HG03565 (cell line): ENCODE results near the gene CMIP.

Source experiments
- ATAC-seq: cut with Tn5 transposase; IDR thresholded peaks from one replicate; pipeline ENCODE4 v1.9.1; 2021; ENCODE audit warnings: mild to moderate bottlenecking, moderate library complexity; ENCODE audit not compliant: unreplicated experiment

Gene CMIP

DNA sequence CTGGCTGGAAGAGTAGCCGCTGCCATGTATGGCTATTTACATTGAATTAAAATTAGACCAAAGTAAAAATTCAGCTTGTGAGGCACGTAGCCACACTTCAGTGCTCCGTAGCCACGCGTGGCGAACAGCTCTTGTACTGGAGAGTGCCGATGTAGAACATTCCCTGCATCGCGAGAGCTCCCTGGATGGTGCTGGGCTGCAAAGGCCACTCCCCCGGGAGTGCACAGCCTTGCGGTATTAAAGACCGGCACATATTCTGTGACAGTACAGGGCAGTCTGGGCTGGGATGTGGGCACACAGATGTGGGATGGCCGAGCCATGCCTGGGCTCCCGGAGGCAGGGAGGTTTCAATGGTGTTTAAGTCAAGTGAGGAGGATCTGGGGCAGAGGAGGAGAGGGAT, 102.2 kb downstream of the CMIP start:
- no peak for ATAC-seq

DNA sequence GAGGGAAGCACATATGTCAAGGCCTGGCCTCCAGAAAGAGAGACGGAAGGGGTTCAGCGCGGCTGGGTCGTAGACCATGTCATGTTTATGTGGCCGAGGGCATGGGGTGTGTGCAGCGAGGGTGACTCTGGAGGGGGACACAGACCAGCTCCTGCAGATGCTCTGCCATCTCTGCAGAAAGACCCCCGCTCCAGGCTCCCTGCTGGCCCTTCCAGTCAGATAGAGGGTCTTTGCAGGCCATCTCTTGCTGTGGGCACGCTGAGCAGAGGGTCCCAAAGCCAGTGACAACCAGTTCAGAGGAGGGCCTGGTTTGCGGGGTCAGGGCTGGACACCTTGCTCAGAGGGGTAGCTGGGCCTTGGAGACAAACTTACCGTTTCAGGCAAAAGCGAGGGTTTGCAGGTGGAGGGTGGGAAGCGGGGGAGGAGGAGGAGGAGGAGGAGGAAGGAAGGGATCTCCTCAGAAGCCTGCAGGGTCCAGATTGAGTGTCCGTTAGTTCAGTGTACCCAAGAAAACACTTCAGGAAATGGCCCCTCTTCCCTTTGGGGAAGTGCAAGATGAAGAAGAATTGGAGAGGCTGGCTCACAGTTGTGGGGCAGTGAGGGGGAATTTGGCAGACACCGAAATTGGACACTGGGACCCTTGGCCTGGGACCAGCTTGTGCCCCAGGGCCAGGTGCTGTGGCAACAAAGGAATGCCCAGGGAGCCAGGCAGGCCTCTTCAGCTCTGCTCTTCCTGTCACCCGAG, 102.8 kb downstream of the CMIP start:
- no peak for ATAC-seq

DNA sequence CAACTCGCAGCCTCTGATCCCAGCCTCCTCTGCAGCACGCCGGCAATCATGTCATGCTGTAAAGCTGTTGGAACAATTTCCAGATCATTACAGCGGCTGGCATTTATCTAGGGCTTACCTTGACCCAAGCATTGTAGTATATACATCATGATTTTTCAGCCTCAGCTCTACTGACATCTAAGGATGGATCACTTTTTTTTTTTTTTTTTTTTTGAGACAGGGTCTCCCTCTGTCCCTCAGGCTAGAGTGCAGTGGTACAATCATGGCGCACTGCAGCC, 103.3 kb downstream of the CMIP start:
- no peak for ATAC-seq

DNA sequence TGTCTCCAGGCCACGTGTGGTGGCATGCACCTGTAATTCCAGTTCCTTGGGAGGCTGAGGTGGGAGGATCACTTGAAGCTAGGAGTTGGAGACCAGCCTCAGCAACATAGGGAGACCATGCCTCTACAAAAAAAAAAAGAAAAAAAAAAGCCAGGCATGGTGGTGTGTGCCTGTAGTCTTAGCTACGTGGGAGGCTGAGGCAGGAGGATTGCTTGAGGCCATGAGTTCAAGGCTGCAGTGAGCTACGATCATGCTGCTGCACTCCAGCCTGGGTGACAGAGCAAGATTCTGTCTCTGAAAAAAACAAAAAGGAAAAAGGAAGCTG, 103.9 kb downstream of the CMIP start:
- no peak for ATAC-seq

DNA sequence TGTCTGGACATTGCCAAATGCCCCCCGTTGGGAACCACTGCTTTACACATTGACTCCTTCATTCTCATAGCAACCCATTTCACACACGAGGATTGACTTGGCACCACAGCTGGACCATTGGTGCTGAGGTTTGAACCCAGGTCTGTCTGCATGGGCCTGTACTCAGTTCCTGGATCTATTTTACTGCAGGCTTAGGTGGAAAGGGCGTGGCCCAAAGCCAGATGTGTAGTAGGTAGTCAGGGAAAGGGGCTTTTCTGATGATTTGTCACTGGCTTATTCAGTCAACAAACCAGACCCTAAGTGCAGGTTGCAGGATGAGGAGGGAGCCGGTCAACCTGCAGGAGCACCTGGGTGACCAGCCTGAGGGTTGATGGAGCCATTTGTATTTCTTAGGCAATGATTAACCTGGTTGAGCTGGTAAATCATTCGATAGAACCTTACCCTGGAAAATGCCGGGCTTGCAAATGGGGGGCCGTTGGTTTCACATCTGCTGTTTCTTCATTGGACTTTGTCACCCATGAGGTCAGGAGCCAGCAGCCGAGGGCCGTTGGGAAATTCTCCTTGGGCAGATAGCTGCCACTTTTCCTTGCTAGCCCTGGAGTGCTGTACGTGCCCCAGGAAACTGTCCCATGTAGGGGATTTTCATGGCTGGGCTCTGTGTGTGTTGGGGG, 104.4 kb downstream of the CMIP start:
- no peak for ATAC-seq

DNA sequence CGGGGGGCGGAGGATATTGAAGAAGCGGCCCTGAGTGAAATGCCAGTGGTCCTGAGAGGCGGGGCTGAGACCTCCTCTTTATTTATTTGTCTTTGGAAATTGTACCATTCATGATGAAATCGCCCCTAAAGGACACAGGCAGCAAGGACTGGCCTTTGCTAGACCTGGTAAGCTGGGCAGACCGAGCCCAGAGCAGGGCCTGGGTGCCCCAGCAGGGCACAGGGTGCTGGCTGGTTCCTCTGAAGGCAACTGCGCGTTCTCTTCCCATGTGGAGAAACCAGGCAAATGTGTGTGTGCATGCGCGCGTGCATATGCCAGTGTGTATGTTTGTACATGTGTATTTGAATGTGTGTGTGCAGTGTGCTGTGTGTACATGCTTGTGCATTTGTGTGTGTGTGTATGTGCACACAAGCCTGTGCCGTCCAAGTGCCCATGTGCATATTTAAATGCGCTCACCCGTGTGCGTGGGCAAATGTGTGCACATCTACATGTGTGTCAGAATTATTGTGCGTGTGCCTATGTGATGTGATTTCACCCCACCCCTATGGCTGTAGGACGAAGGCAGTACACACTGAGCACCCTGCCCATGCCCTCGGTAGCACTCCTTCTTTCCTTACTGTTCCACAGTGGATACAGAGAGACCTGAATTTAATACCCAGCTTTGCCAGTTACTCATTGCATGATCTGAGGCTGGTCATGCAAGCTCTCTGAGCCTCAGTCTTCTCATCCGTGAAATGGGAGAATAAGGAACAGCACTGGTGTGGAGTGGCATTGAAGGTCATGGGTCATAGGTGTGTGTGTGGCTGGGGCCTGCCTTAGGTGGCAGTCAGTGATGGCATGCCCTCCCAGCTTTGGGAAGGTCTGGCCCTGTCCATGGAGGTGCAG, 105.2 kb downstream of the CMIP start:
- no peak for ATAC-seq

DNA sequence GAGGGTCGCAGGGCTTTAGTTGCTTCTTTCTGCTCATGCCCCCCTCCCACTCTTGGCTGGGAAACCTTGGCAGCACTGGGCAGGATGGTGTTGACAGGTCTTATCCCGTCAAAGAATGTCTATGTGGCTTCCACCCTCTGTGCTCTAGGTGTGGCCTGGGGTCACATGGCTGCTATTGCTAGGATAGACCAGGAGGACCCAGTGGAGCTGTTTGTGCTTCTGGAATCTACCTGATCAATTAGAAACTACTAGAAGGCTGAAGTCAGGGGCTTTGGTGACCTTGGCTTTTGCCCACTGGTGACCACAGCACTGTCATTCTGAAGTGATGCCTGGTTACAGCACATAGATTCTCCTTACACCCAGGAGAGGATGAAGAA, 105.8 kb downstream of the CMIP start:
- ATAC-seq: no peak

DNA sequence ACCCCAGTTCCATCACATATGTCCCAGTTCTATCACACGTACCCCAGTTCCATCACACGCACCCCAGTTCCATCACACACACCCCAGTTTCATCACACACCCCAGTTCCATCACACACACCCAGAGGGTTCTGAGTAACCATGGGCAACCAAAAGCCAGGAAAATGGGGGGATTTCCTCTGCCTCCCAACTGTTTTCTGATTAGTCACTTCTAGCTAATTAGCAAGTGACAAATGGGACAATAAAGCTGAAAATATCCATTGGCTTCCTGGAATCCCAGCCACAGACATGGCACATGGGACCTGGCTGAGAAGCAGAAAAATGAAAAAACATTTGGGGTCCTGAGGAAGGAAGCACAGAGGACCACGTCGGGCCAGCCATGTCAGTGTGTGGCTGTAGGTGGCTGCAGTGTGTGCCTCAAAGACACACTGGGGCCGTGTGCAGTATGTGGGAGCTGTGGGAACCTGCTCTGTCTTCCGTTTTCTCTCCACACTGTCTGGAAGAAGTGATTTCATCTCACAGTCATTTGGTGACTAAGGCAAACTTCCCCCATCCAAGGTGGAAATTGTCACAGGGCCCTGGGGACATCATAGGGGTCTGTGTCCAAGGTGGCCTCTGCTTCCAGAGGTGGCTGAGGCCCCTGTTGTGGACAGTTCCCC, 106.7 kb downstream of the CMIP start:
- ATAC-seq: no peak

DNA sequence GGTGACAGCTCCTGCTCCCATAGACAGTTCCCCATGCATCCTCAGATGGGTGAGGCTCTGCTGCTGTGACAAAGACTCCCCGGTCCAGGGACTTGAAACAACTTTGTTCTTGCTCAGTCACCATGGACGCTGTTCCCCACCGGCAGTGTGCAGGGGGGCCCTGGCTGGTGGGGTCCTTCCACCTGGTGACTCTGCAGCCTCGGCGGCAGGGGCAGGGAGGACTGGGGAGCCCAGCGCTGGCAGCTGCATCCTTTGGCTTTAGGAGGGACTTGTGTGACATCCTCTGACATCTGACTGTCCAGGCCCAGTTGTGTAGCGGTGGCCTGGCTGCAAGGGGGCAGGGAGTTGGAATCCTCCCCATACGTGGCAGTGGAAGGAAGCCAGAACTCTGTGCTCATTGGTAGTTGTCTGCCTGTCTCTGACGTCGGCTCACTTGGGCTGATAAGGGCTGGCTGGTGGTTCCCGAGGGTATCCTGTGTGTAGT, 107.3 kb downstream of the CMIP start:
- ATAC-seq: no peak

DNA sequence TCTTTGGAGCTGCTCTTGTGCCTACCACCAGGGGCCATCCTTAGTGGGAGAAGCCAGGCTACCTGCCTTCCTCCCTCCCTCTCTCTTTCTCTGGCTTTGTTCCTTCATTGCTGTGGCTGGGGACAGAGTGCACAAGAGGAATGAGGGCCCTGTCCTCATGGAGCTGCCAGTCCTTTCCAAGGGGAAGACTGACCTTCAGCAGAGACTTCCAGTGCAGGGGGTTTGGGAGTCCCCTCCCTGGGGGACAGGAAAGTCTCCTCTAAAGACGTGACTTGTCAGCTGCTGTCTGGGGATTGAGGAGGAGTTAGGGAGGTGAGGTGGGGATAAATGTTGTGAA, 108.1 kb downstream of the CMIP start:
- no peak for ATAC-seq

DNA sequence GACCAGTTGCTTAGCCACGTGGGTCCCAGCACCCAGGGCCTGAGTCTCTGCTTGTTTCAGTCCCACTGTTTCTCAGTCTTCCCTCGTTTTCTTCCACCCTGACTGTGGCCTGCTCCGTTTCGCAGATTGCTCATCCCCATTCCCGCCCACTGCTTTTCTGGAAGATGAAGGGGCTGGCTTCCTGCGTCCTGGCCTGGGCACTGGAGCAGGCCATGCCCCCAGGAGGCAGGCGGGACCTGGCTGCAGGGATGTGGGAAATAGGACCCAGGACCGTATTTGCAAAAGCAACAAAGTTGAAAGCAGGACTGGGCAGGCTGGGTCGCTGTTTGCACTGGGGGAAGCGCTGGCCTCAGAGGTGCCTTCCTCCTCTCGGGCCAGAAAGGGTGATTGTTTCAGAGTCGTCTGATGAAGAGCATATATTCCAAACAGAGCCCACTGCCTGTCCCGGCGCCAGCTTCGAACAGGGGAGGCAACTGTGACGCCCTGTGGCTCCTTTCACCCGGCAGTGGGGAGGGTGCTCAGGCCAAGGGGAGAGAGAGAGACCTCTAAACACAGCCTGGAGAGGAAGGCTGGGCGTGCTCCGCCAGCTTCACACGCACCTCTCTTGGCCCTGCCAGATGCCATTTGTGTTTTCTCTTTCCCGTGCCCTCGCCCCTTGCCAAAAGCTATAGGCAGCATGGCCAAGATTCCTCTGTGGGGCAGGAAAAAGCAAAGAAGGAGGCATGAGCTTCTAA, 108.6 kb downstream of the CMIP start:
- ATAC-seq: no peak

DNA sequence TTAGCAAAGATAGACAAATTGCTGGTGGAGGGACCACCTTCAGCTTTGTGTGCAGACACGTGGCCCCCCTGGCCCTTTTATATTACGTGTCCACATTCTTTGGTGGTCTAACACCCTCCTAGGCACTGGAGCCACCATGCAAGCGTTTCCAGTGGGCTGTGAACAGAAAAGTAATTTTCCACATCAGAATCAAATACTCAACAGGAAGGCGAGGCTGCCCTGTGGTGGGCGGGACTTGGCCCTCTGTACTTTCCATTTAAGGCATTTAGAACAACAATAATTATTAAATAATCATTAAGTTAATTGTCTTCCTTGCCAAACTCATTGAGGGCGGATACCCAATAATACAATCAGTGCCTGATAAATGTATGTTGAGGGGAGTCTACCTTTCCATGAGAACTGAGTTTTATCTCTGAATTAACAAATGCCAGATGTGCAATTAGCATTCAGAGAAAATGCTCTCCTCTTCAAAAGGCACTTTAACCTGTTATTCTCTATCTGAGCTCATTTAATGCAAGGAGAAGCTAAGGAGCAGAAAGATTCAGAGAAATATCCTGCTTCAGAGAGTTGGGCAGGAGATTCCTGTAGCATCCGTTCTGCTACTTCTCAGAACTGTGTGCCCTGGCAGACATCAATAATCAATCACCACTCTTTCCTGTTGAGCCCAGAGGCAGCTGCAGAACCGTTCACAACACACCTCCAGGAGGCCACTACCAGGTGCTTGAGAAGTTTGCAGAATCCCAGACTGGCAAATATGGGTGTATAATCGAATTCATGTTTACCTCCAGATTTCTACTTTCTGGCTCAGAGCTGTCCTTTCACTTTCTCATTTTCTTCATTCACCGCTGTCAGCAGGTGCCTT, 109.4 kb downstream of the CMIP start:
- ATAC-seq: no peak

DNA sequence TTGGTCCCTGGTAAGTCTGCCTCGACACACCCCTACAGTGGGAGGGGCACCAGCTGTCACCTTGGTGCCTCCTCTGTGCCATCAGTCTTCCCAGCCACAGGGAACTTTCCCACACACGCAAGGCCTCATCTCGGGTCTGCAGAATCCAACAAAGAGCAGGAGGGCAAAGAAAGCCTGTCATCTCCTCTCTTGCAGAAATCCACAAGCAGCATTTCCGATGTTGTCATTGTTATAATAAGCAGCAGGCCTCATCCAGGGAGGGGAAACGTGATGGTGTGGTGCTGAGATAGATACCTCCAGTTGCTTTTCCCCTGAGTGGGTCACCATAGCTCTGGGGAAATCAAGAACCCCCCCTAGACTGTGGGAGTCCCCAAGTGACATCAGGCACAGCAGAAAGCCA, 110.4 kb downstream of the CMIP start:
- ATAC-seq: no peak

DNA sequence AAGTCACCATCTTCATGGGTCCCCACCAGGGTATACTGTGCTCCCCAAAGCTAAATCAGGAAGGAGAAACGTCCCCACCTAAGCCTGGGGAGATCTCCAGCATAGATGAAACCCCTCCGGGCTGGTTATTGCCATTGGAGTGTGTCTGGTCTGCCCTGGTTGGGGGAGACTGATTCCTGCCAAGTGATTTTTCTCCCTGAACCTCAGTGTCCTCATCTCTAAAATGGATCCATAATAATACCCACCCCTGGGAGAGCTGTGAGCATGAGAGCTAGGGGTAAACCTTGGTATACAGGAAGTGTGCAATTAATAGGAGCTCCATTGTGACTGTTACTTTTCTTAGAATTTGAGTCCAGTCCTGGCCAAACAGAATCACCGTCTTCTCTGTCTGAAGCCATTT, 111.1 kb downstream of the CMIP start:
- no peak for ATAC-seq

DNA sequence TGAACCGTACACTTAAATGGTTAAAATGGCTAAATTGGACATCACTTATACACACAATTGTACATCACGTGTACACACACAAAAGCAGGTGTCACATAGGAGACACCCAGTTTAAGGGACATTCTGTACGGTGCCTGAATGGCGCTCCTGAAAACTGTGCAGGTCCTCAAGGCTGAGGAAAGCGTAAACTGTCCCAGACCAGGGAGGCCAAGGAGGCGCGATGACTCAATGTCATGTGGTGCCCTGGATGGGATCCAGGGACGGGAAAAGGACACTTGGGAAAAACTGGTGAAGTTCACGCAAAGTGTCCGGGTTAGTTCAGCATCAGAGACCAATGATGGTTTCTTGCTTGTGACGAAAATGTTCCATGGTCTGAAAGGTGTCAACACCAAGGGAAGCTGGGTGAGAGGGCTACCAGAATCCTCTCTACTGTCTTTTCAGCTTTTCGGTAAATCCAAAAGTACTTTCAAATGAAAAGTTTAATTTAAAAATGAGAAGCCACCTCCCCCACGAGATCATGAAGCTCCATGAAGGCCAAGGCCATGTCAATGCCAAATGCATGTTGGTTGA, 112.2 kb downstream of the CMIP start:
- ATAC-seq: no peak

DNA sequence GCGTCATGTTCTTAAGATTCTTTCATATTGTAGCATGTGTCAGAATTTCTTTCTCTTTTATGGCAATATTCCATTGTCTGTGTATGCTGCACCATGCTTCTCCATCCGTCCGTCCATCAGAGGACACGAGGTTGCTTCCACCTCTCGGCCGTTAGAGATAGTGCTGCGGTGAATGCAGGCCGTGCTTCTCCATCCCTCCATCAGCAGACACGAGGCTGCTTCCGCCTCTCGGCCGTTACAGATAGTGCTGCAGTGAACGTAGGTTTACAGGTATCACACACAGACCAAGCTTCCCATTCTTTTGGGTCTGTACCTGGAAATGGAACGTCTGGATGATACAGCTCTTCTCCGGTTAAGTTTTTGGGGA, 113.5 kb downstream of the CMIP start:
- ATAC-seq: no peak

DNA sequence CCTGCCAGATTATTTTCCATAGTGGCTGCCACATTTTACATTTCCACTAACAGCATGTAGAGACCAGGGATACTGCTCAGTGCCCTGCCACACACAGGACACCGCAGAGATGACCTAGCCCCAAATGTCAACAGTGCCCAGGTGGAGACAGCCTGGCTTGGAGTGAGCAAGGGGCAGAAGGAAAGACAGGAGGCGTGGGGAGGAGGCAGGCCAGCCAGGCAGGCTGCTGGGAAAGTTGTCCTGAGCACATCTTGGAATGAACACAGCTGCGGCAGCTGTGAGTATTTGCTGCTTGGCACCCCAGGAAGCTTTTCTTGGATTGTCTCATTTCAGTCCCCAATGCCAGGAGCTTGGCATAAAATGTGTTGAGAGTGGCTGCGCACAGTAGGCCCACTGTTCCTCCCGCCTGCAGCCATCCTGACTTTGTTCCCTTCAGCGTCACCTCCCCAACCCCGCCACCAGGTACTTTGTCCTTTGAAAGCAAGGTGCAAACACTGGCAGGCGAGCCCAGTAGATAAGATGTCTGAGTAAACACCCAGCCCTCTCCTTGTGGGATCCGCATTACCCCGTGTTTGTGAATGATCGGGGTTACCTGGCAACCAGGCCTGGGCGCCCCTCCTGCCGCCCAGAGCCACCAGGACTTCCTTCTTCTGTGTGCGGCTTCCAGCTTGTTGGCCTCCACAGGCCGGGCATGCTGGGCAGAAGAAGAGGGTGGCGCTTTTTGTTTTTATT, 114.0 kb downstream of the CMIP start:
- ATAC-seq: no peak

DNA sequence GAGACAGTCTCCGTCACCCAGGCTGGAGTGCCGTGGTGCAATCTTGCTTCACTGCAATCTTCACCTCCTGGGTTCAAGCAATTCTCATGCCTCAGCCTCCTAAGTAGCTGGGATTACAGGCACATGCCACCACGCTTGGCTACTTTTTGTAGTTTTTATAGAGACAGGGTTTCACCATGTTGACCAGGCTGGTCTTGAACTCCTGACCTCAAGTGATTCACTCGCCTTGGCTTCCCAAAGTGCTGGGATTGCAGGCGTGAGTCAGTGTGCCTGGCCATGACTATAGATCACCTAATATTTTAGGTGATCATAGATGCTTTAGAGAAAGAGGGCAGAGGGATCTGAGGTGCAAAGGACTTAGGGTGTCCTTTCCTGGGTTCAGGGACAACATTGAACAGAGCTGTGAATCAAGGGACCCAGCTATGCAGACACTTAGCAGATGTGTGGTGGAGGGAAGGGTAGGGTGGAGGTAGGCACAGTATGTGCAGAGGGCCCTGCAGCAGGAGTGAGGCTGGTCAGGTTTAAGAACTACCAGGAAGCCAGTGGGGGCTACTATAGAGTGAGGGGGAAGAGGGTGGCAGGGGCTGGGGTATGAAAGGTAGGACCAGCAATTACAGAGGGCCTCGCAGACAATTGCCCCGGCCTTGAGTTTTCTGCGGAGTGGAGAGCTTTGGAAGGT, 116.5 kb downstream of the CMIP start:
- no peak for ATAC-seq
